IPS-NIHi7 (cell line): ENCODE measurements around the gene VAMP1.
"Not testable (repeated sequence)": the region's sequence is repeated elsewhere in the genome, so short reads cannot be mapped to it uniquely, and the experiment has no call there.

Experiments
- DNase-seq: peaks from one replicate; pipeline ENCODE4 v3.0.0; 2012; ENCODE audit warnings: mixed read lengths; ENCODE audit errors: extremely low spot score

The VAMP1 gene

DNA sequence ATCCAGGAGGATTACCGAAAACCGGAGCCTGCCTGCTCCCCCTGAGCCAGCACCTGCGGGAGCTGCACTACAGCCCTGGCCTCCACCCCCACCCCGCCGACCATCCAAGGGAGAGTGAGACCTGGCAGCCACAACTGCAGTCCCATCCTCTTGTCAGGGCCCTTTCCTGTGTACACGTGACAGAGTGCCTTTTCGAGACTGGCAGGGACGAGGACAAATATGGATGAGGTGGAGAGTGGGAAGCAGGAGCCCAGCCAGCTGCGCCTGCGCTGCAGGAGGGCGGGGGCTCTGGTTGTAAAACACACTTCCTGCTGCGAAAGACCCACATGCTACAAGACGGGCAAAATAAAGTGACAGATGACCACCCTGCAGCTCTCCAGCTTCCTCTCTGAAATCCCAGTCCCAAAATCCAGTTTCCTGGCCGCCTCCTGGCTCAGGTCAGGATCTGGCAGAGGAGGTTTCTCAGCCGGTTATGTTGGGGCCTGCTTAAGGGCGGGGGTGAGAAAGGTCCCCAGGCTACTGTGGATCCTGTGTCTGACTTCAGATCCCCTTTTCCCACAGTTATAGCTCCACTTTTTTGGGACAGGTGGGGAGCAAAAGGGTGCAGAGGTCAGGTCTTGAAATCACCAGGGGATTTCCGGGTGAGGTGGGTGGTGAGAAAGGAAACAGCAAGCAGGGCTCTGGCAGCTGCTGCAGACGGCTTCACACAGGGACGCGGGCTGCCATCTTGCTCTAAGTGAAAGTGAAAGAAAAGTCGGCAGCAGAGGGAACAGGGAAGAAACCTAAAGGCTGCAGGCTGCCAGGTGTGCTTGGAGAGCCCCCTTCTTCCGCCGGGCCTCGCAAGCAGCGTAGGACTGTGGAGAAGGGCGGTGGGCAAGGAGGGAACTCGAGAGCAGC is 18.9 kb downstream of the VAMP1 start, which contains the start of gene TAPBPL:
Gene TAPBPL, plus strand, starts transcription at position 695 of the 897 bp plus-strand sequence. CDS start 207 bp downstream, outside the sequence.
- peak; percentile 64 for DNase-seq

DNA sequence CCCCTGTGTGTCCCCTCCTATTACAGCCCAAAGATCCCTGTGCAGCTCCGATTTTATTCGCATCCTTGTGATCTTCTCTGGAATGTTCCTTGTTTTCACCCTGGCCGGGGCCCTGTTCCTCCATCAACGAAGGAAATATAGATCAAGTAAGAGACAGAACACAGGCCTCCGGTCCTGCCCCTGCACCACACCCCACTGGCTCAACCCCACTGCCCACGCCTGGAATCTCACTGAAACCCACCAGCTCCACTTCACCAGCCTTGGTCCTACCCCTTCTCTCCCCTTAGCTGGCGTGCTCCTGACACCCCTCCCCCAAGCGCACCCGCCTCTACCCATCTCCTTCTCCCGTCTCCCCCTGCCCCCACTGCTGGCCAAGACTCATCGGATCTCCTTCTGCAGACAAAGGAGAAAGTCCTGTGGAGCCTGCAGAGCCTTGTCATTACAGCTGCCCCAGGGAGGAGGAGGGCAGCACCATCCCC is 19.6 kb downstream of the VAMP1 start:
- no peak for DNase-seq

GRCh38 chr12:6450091-6450868 is 20.2 kb downstream of the VAMP1 start:
- DNase-seq: no peak

DNA sequence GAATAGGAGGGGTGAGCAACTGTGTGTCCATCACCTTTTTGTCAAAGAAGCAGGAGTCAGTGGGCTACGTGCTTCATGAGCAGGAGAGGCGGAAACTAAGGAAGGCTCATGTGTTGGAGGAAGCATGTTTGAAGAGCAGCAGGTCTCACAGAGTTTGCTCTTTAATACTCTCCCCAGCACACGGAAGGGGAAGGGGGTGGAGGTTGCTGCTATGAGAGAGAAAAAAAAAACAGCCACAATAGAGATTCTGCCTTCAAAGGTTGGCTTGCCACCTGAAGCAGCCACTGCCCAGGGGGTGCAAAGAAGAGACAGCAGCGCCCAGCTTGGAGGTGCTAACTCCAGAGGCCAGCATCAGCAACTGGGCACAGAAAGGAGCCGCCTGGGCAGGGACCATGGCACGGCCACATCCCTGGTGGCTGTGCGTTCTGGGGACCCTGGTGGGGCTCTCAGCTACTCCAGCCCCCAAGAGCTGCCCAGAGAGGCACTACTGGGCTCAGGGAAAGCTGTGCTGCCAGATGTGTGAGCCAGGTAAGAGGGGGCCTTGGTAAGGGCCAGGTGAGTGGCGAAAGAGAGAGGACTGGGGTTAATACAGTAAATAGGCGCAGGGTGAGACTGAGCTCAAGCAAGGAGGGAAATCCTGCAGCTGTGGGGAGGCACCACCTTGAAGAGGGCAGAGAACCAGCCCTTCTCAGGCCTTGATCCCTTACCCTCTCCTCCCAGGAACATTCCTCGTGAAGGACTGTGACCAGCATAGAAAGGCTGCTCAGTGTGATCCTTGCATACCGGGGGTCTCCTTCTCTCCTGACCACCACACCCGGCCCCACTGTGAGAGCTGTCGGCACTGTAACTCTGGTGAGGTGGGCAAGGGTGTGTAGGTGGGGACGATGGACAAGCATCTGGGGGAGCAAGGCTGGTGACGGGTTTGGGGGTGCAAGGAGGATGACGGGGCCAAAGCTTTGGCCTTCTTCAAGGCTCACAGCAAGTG is 25.5 kb downstream of the VAMP1 start, which contains the start of gene CD27:
Gene CD27, plus strand, starts transcription at position 252 of the 985 bp plus-strand sequence. Its CDS starts 141 bp downstream, at position 393.
- DNase-seq: no peak

DNA sequence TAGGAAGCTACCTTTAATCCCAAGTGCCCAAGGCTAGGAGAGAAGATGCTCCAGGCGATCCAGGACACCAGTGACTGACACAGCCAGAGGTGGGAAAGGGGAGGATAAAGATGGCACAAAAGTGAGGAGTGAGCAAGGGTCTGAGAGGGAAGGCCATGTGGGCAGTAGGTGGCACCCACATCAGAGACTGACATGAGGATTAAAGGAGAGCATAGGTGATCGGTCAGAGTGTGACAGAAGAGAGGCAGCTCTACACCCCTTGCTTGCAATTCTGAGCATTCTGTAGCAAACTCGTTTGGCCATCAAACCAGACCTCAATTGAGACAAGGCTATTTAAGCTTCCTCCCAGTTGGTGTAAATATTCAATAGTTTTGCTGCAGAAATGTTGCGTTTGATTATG is 26.4 kb downstream of the VAMP1 start:
- DNase-seq: no peak

DNA sequence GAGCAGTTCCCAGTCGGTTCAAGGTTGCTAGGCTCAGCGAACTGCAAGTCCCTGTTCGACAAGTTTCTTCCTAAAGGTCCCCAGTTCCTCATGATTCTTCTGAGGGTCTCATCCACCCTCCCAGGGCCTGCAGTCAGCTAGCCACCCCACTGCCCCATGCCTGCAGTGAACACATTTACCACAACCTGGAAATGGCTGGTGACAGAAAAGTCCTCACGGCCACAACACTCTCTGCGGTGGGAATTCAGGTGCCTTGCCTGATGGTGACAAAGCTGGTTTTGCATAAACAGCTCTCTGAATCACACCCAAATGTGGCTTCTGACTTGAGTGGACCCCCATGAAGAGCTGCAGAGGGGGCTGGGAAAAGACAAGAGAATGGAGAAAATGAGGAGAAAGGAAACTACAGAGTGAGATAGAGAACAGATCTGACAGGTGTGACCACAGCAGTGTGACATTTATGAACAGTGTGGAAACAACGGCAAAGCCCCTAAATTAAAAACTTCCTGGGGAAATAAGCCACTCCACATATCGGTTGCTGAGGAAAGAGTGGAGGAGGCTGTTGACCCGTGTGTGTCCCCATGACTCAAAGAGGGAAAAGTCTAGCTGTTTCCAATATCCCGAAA is 27.0 kb downstream of the VAMP1 start:
- no peak for DNase-seq

DNA sequence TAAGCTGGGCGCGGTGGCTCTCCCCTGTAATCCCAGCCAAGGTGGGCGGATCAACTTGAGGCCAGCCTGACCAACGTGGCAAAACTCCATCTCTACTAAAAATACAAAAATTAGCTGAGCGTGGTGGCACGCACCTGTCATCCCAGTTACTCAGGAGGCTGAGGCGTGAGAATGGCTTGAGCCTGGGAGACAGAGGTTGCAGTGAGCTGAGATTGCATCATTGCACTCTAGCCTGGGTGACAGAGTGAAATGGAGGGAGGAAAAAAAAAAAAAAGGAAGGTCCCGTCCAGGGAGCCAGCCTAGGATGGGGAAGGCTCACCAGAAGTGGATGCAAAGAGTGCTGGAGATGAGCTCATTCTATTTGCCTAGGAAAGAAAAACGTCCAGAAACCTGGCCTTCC is 27.6 kb downstream of the VAMP1 start:
- DNase-seq: no peak

- DNase-seq: no peak
Observed at GRCh38 chr12:6440391-6440790, 30.1 kb downstream of the VAMP1 start.

DNA sequence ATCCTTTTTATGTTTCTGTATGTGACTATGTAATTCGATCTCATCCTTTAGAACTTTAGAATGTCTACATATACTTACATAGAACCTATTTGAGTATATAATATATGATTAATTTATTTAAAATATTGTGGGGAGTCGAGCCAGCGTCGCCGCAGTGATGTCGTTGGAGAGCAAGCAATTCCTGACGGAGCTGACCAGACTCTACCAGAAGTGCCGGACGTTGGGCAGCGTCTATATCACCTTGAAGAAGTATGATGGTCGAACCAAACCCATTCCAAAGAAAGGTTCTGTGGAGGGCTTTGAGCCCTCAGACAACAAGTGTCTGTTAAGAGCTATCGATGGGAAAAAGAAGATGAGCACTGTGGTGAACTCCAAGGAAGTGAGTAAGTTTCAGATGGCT is 32.1 kb downstream of the VAMP1 start:
- DNase-seq: no peak

DNA sequence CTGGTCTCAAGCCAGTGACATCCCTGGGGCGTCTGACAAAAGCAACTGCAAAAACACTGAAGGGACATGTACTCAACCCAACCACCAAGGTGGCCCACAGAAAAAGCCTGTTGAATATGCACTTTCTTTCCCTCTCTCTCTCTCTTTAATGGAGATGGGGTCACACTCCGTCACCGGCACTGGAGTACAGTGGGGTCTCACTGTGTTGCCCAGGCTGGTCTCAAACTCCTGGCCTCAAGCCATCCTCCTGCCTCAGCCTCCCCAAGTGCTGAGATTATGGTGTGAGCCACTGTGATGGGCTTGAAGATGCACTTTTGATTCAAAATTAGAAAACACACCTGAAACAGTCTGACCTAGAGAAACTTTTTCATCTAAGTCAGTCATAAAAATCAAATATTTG is 32.9 kb downstream of the VAMP1 start:
- DNase-seq: no peak

GRCh38 chr12:6435961-6436715 is 34.3 kb downstream of the VAMP1 start:
- no peak for DNase-seq

DNA sequence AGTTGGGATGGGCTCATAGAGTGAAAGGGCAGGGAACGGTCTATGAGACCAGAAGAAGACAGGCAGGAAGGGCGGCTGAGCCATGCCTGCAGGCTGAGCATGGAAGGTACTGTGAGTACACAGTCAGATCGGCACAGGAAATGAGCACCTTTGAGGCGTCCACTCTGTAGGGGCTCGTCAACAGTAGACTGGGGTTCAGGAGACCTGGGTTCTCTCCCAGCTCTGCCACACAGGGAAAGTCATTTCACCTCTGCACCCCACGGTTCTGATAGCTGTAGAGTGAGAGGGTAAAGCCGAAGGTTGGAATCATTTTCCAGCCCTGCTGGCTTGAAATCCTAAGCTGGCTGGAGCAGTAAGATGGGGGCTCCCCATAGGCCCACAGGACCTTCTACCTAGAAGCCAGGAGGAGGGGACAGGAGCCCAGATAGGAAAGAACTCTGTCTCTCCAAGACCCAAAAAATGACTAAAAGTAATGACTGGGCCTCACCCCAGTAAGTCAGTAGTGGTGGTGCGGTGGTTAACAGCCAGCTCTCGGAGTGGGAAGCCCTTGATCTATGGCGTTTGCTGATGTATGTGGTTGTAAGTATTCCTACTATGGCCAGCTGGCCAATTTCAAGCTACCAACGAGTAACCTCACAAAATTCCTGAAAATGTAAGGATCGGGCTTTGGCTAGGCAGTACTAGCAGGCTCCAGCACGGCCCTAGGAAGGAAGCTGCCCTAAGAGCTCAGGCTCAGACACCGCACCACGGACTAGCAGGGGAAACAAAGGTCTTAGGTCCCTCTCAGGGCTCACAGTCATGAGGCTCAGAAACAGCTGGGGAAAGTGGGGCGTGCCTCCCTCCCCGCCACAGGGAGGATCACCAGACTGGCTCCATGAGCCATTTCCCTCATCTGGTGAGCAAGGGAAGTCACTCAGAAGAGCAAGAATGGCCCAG is 36.0 kb downstream of the VAMP1 start:
- DNase-seq: no peak

DNA sequence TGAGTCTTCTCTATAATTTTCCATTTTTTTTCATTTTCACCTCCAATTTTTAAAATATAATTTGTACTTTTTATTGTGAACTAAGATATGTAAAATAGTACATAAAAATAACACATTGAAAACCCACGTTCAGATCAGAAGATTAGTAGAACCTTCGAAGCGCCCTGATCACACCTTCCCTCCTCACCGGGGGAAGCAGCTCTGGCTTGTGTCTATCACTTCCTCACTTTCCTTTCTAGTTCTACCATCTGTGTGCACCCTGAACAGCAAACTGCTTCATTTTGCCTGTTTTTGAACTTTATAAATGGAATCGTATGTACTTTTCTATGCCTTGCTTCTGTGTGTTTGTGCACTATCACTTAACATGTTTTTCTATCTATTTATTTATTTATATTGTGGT is 37.5 kb downstream of the VAMP1 start:
- DNase-seq: no peak

DNA sequence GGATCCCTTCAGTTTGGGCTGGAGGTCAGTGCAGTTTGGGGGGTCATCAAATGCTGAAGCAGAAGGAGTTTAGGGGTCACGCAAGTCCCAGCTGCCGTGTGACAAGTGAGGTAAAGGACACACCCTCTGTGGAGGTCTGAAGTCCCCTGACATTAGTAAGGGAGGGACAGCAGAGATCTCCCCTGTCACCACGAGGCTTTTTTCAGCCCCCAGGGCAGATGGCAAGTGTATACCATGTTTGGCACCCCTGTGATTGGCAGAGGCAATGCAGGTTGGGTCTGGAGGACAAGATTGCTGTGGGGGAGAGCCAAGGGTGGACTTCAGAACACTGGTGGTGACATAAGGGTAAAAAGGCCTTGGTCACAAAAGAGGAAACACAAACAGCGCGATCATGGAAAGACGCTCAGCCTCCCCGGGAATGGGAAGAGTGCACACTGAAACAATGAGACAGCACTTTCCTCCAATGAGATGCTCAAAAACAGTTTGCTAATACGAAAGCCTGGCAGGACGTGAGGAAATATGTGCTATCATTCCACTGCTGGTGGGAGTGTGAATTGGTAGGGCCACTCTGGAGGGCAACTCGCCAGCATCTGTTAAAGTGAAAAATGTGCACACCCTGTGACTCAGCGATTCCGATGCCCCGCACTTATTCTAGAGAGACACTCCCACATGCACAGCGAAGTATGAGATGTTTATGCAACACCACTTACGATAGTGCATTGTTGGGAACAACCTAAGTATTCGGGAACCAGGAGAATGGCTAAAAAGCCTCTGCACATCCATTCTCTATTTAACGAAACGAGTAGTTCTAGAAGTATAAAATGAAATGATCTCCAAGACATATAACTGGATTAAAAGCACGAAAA is 40.1 kb downstream of the VAMP1 start:
- no peak for DNase-seq

DNA sequence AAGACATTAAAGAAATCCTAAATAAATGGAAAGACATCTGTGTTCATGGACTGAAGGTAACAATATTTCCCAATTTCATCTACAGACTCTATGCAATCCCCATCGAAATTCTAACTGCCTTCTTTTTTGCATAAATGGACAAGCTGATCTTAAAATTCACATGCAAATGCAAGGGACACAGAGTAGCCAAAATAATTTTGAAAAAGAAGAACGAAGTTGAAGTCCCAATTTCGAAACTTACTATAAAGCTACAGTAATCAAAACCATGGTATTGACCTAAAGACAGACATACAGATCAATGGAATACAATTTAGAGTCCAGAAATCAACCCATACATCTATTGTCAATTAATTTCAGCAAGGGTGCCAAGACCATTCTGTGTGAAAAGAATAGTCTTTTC is 42.2 kb downstream of the VAMP1 start:
- DNase-seq: no peak

DNA sequence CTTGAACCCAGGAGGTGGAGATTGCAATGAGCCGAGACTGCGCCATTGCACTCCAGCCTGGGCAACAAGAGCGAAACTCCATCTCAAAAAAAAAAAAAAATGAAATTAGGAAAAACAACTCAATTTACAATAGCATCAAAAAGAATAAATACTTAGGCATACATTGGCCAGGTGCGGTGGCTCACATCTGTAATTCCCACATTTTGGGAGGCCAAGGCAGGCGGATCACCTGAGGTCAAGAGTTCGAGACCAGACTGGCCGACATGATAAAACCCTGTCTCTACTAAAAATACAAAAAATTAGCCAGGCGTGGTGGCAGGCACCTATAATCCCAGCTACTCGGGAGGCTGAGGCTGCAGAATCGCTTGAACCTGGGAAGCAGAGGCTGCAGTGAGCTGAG is 42.7 kb downstream of the VAMP1 start:
- not testable (repeated sequence) for DNase-seq

DNA sequence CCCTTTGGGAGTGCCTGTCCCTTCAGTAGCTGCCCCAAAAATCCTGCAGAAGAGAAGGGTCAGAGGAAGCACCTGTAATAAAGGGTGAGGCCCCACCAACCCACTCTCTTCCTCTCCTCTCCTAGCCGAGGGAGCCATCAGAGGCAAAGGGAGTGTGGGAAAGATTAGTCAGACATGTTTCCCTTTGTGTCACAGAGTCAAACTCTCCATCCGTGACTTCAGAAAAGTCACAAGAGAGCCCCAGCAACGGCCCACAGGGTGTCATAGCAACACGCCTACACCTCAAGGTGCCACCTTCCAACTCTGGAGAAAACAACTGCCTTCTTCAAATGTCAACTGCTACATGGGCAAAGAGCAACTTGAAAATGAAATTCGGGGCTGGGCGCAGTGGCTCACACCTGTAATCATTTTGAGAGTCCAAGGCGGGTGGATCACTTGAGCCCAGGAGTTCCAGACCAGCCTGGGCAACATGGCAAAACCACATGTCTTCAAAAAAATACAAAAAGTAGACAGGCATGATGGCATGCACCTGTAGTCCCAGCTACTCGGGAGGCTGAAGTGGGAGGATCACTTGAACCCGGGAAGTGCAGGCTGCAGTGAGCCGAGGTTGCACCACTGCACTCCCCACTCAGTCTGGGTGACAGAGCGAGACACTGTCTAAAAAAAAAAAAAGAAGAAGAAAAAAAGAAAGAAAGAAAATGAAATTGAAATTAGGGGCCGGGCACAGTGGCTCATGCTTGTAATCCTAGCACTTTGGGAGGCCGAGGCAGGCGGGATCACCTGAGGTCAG is 43.4 kb downstream of the VAMP1 start:
- DNase-seq: no peak
